ENCODE results near the gene KLF3. TPM values are rescaled to one million over a fixed set of nuclear protein-coding genes. Genes with fewer than 3 reads are reported as not detected.

Gene KLF3
- total RNA-seq, 4 donors from 2014 or later, result 169 to 240 (median 223) TPM

DNA sequence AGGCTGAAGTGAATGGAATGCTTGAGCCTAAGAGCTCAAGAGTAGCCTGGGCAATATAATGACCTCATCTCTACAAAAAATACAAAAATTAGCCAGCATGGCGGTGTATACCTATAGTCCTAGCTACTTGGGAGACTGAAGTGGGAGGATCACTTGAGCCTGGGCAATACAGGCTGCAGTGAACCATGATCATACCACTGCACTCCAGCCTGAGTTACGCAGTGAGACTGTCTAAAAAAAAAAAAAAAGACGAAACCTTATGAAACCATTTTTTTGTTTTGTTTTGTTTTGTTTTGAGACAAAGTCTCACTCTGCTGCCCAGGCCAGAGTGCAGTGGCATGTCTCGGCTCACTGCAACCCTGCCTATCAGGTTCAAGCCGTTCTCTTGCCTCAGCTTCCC, 81.9 kb downstream of the KLF3 start:
- Histone ChIP-seq H3K36me3 (no peaks in the 10 kb centered on the region), H3K27me3 (no peaks in the 10 kb centered on the region), H3K27ac (no peak overlapping the region), H3K9me3 (no peaks in the 10 kb centered on the region), H3K4me3 (no peak overlapping the region), H3K4me1 (no peaks in the 10 kb centered on the region)
- WGBS, result 92% methylated on average over 5 of the region's 5 CpGs
- TF ChIP-seq, protein P1, sequence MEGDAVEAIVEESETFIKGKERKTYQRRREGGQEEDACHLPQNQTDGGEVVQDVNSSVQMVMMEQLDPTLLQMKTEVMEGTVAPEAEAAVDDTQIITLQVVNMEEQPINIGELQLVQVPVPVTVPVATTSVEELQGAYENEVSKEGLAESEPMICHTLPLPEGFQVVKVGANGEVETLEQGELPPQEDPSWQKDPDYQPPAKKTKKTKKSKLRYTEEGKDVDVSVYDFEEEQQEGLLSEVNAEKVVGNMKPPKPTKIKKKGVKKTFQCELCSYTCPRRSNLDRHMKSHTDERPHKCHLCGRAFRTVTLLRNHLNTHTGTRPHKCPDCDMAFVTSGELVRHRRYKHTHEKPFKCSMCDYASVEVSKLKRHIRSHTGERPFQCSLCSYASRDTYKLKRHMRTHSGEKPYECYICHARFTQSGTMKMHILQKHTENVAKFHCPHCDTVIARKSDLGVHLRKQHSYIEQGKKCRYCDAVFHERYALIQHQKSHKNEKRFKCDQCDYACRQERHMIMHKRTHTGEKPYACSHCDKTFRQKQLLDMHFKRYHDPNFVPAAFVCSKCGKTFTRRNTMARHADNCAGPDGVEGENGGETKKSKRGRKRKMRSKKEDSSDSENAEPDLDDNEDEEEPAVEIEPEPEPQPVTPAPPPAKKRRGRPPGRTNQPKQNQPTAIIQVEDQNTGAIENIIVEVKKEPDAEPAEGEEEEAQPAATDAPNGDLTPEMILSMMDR (IDR thresholded peaks at IDR 0.05), result no peak
- TF ChIP-seq POLR2A (IDR thresholded peaks at IDR 0.05) (no peak), EP300 (IDR thresholded peaks at IDR 0.05) (no peak), POLR2AphosphoS5 (IDR thresholded peaks at IDR 0.05) (no peak)
- DNase-seq (ENCODE audit: low spot score in 2 of 2), result no peak

DNA sequence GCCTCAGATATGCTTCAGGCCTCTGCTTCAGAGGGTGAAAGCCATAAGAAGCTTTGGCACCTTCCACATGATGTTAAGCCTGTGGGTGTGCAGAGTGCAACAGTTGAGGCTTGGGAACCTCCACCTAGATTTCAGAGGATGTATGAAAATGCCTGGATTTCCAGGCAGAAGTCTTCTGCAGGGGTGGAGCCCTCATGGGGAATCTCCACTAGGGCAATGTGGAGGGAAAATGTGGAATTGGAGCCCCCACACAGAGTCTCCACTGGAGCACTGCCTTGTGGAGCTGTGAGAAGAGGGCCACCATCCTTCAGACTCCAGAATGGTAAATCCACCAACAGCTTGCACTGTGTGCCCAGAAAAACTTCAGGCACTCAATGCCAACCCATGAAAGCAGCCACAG, 83.6 kb downstream of the KLF3 start:
- Histone ChIP-seq H3K4me3 (no peak overlapping the region), H3K4me1 (peaks cover 7% of the 10 kb centered on the region), H3K36me3 (no peaks in the 10 kb centered on the region), H3K9me3 (no peaks in the 10 kb centered on the region), H3K27ac (no peak overlapping the region), H3K27me3 (no peaks in the 10 kb centered on the region)
- no peak for DNase-seq (ENCODE audit: low spot score in 2 of 2)
- TF ChIP-seq, protein P1 (IDR thresholded peaks at IDR 0.05), result no peak
- no peak for TF ChIP-seq POLR2AphosphoS5 (IDR thresholded peaks at IDR 0.05)
- no peak for TF ChIP-seq POLR2A (IDR thresholded peaks at IDR 0.05)
- TF ChIP-seq EP300 (IDR thresholded peaks at IDR 0.05), result no peak

DNA sequence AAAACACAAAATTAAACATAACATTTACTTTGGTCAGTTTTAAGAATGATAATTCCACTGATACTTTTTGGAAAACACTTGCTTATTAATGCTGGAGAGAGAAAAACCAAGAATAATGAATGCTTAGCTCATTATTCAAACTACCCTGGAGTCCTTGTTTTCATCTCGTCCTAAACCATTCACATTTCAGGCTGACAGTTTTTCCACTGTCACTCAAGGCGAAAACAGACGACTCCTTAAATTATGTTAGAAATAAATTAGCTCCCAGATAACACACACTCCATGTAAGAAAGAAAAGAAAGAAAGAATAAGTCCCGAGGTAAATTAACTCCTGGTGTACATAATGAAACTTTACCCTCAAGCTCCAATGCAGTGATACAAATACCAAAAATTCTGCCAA, 85.3 kb downstream of the KLF3 start:
- TF ChIP-seq POLR2A (IDR thresholded peaks at IDR 0.05), result no peak
- TF ChIP-seq, protein P1 (IDR thresholded peaks at IDR 0.05), result no peak
- no peak for TF ChIP-seq EP300 (IDR thresholded peaks at IDR 0.05)
- TF ChIP-seq POLR2AphosphoS5 (IDR thresholded peaks at IDR 0.05), result no peak
- WGBS, result 66% methylated on average over 4 of the region's 4 CpGs
- H3K27ac ChIP-seq, result no peak overlapping the region

More for the DNA sequence above, 85.3 kb downstream of the KLF3 start:
- Histone ChIP-seq H3K4me1 (peaks cover 11% of the 10 kb centered on the region), H3K4me3 (no peak overlapping the region), H3K27me3 (no peaks in the 10 kb centered on the region), H3K9me3 (no peaks in the 10 kb centered on the region), H3K36me3 (no peaks in the 10 kb centered on the region)
- DNase-seq (ENCODE audit: low spot score in 2 of 2), result no peak

Other genes with a start within 250 kb of the KLF3 start
- gene TLR10, start 118.8 kb downstream of the KLF3 start, total RNA-seq, result under 1 TPM in 2 of 4 donors, not detected in 2; 0.16 to 0.17 TPM
- 1 to 10 TPM; 6.7 to 9.8 (median 8.9) TPM for gene TLR1, start 140.6 kb downstream of the KLF3 start, total RNA-seq
- gene TLR6, start 192.6 kb downstream of the KLF3 start, total RNA-seq, result 1 to 10 TPM; 2.1 to 6.4 (median 2.5) TPM
- 10 to 100 TPM; 36.9 to 85.9 (median 44.5) TPM for gene FAM114A1, start 203.6 kb downstream of the KLF3 start, total RNA-seq